ENCODE measurements around the gene BICDL1.

Gene BICDL1

DNA sequence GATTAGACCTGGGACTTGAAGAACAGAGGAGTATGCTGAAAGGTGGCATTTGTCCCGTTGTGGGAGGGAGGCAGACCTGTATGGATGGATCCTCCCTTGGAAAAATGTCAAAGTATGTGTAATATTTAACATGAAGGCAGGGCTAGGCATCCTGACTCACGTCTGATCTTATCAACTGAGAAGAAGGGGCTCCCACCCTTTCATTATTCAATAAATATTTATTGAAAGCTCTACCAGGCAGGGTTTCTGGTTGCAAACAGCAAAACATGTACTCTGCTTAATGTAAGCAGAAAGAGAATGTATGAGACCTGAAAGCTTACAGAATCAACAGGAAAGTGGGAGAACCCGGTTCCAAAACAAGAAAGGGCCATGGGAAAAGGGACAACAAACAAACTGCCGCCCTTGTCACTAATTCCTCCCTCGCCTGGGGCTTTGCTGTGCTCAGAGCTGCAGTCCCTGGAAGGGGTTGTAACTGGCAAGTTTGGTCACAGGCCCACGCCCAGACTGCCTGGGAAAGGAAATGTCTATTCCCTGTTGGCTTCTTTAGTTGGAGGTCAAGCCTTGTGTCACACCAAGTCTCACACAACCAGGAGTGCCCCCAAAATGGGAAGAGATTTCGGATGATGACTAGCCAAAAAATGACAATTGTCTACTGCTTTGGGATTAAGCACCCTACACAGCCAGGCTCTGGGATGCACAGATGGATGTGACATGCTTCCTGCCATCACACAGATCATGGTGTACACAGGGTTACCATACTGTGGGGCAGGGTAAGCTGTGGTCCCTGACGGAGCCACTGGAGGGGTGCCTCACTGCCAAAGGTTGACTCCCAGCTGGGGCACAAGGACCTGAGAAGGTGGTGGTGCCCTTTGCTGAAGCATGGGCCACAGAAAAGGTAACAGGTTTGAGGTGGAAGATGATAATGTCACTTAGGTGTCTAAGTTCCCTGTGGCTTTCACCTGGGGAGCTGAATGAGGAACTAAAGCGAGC lies 90.7 kb downstream of the BICDL1 start:
- no peak for DNase-seq (ENCODE audit: low spot score)

GRCh38 chr12:120081641-120082040 lies 92.6 kb downstream of the BICDL1 start:
- DNase-seq (ENCODE audit: low spot score): no peak

GRCh38 chr12:120085920-120086645 lies 97.0 kb downstream of the BICDL1 start:
- no peak for DNase-seq (ENCODE audit: low spot score)

DNA sequence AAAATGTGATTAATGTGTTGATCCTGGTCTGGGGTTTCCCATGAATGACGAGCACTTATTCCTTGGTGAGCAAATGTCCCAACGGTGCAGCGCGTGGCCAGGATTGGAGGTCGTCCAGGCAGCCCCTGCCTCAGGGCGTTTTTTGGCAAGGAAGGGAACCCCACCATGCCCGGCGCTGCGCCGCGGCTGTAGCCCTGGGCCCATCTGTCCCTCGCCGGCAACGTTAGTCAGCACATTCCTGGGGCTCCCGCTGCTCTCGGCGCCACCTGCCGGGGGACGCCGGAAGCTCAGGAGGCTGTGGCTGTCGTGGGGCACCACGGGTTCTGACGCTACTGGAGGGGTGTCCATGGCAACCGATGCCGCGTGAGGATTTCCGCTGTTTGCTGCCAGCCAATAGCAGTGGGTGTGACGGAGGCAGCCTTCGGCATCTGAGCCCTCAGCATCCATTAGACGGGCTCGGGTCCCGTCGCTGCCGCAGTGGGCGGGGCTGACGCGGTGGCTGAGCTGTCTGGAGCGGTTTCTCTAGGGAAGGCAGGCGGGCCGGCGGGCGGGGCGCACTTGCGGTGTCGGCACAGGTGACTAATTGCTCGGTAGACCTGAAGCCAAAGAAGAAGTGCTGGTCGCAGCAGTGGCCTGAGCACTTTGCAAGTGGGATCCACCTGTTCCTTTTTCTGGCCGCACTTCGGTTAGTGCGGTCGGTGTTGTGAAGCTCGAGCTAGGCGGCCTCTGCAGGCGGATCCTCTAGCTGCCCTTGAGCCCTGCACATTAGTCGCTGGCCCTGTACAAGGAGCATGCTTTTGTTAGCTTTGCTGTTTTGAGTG lies 98.0 kb downstream of the BICDL1 start:
- DNase-seq (ENCODE audit: low spot score): peak; percentile 99

DNA sequence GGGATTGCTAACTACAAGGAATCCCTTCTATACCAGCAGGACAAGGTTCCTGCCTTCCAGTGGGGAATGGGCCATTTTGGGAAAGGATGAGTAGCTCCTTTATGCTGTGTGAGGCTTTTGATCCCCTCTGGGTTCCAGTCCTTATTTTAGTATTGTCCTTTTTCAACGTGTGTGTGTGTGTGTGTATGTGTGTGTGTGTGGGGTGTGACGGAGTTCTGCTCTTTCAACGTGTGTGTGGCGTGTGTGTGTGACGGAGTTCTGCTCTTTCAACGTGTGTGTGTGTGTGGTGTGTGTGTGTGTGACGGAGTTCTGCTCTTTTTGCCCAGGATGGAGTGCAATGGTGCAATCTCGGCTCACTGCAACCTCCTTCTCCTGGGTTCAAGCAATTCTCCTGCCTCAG lies 100.1 kb downstream of the BICDL1 start:
- no peak for DNase-seq (ENCODE audit: low spot score)

- DNase-seq (ENCODE audit: low spot score): no peak
These were observed 100.8 kb downstream of the BICDL1 start for GRCh38 chr12:120089796-120090195.

GRCh38 chr12:120090206-120090605 lies 101.2 kb downstream of the BICDL1 start:
- DNase-seq (ENCODE audit: low spot score): no peak

DNA sequence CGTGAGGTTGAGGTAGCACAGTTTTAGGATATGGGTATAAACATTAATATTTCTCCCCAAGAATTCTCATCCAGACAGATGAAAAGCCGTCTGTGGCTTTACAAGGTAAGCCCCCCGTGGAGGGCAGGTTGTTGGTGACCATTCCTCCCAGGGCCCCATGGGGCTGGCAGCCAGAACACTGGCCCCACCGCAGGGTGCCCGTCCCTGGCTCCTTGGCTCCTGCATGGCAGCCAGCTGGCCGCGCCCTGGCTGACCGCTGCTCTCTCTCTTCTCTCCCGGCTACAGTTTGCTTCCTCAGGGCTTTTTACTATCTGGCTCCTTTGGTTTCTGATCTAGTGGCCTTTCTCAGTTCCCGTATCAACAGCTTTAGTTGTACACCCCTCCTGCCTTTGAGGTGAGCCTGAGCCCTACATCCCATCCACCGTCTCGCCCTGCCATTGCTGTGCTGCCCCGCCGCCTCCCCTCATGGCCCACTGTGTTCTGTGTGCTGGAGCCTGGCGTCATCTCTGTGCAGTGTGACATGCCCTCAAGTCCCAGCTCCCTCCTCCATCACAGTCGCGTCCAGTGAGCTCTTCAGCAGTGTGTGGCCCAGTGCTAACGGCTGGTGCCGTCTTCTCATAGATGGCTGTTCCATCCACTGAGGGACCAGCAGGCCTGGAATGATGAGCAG lies 101.7 kb downstream of the BICDL1 start:
- no peak for DNase-seq (ENCODE audit: low spot score)

DNA sequence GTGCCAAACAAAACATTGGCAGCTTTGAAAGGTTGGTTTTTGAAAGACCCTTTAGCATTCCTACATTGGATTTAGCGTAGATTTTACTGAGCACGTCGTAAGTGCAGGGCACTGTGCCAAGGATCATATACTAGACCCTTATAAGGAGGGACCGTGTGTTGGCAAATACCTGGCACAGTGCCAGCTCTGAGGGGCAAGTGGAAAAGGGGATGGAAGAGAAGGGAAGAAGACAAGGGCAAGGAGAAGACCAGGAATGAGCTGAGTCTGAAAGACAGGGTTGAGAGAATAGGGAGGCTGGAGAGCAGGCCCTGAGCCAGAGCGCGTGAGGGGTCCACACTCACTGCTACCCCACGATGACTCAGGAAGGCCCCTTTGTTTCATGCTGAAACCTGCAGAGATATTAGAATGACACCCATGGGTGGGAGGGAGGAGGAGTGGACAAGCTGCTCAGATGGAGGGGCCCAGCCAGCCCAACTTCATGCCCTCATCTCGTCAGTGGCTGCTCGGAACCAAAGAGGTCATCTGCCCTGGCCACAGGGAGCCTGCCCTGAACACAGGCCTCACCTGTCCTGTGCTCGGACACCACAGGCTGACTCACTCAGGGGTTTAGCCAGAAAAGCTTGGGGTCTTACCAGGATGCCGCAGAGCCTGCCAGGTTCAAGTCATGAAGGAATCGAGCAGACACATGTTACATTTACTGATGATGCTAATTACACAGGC lies 102.5 kb downstream of the BICDL1 start:
- DNase-seq (ENCODE audit: low spot score): no peak

GRCh38 chr12:120092551-120093335 lies 103.7 kb downstream of the BICDL1 start:
- DNase-seq (ENCODE audit: low spot score): no peak

GRCh38 chr12:120093336-120093591 lies 104.2 kb downstream of the BICDL1 start:
- DNase-seq (ENCODE audit: low spot score): no peak

- DNase-seq (ENCODE audit: low spot score): no peak
These were observed 104.7 kb downstream of the BICDL1 start for GRCh38 chr12:120093592-120094355.

DNA sequence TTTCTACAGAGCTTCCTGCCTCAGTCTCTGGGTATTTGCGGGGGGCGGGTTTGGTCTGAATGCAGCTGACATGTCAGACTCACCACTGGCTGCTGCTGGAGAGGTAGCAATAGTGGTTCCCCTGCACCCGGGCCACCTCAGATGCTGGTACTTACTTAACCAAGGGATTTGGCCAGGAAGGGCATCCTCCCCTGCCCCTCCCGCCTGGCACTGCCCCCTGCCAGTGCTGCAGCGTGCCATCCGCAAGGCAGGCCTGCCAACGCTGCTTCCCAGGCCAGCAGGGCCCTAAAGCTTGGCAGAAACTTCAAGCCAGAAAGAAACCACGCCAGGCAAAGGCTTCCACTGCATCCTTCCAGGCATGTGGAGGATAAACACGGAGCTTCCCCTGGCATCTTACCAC lies 105.4 kb downstream of the BICDL1 start:
- DNase-seq (ENCODE audit: low spot score): no peak

DNA sequence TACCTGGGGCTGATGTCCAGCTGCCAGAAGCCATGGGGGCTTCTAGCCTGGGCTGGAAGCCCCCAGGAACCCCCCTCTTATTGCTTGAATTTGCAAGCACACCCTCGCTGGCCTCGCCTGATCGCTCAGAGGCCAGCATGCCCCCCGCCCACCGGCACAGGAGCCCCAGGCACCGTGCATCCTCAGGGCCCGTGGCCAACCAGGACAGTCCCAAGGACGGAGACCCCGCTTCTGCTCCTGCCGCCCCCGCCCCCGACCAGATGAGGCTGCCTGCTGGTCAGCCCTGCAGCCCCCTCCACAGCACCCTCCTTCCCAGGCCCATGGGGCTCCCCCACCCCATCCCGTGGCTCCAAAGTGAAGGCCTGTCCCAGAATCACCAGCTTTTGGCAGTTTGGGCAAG lies 106.3 kb downstream of the BICDL1 start:
- no peak for DNase-seq (ENCODE audit: low spot score)

GRCh38 chr12:120095736-120096135 lies 106.7 kb downstream of the BICDL1 start:
- no peak for DNase-seq (ENCODE audit: low spot score)

- DNase-seq (ENCODE audit: low spot score): no peak
These were observed 107.7 kb downstream of the BICDL1 start for GRCh38 chr12:120096671-120097202.

DNA sequence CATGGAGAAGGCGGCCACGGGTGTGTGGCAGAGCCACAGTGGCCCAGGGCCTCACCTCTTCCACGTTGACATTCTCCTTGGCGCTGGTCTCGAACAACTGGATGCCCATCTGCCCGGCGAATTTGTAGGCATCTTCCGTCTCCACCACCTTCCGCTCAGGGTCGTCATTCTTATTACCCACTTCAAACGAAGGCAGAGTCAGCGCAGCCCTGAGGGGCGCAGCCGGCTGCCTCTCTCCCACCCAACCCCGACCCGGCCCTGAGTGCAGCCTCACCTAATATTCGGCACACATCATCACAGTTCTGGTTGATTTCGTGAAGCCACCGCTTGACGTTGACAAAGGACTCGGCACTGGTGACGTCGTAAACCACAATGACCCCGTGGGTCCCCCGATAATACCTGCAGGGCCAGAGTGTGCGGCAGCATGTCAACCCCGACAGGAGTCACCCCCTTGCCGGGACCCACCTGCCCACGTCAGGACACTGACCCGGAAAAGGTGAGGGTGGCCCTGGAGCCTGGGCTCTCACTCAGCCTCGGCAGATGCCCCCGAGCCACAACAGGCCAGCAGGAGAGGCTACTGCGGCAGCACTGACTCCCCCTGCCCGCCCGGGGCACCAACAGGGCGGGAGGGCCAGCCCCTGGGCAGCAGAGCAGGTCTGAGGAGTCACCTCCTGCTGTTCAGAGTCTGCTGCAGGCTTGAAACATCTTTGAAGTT lies 109.9 kb downstream of the BICDL1 start:
- DNase-seq (ENCODE audit: low spot score): no peak

DNA sequence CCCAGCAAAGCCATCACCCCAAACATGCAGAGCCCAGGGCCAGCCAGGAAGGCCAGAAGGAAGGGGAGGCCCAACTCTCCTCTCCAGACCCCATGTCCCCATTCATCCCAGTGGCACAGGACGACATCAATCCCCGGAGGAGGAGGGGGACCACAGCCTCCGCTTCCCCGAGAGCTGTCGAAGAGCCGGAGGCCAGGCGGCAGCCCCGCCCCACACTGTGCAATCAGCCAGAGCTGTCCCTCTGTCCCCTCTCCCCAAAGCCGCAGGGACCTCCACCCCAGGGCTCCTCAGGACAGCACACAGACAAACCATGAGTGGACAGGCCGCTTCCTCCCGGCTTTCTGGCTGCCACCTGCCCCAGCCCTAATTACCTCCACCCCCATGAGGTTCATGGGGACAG lies 110.7 kb downstream of the BICDL1 start:
- no peak for DNase-seq (ENCODE audit: low spot score)

DNA sequence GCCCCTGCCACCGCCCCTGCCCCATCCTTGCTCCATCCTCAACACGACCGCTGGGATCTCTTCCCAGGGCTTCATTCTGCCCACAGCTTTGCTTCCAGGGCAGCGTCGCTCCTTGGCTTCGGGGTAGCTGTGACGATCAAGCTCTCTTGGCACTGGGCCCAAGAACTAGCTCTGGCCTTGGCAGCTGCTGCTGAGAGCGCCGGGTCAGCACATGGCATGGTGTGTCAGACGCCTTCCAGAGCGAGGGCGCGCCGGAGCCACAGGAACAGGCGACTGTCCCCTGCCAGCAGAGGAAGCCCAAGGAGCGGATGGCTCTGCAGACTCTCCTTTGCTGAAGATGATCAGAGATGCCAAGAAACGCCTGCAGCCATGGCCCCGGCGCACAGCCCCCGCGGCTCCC lies 111.6 kb downstream of the BICDL1 start:
- peak; percentile 70 for DNase-seq (ENCODE audit: low spot score)
